Renal cortex interstitium (tissue), 11 donors: Measurements from ENCODE around the gene SDC1. TPM values are rescaled to one million over a fixed set of nuclear protein-coding genes. Genes with fewer than 3 reads are reported as not detected.
"Not testable (repeated sequence)": the region's sequence is repeated elsewhere in the genome, so short reads cannot be mapped to it uniquely, and the experiment has no call there.

Experiments used
- DNase-seq, 11 donors: peaks; one replicate each; pipeline ENCODE4 v3.0.0-alpha.2; 2013; ENCODE audit warnings: low read depth in 9 of 11, low spot score in 4 of 11; ENCODE audit errors: extremely low read depth in 1 of 11
- polyA plus RNA-seq, 3 donors: library from polyadenylated mRNA; unstranded; fragments of 120-200 nt; gene quantifications; one replicate each; pipeline ENCODE4 v1.2.1, GENCODE V29; 2013; ENCODE audit not compliant: insufficient read length in 3 of 3

SDC1 gene
- polyA plus RNA-seq, 3 donors, result 22.8 to 30.0 (median 24.6) TPM

GRCh38 chr2:20234597-20234996 lies 9.7 kb upstream of the SDC1 start:
- not testable (repeated sequence) for DNase-seq

DNA sequence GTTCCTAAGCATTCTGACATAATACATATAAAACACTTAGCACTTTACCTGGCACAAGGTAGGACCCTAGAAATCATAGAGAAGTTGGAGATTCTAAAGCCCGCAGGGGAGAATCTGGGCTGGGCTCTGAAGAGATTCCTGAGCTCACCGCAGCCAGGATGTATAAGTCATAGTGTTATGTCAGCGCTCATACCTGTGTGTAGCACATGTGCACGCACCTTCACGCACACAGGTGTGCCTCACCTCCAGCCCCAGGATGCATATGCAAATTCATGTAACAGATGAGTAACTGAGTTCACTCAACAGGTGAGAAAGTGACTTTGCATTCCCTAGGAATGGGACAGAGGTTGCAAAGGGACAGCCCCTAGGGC lies 7.9 kb upstream of the SDC1 start:
- no peak for DNase-seq

DNA sequence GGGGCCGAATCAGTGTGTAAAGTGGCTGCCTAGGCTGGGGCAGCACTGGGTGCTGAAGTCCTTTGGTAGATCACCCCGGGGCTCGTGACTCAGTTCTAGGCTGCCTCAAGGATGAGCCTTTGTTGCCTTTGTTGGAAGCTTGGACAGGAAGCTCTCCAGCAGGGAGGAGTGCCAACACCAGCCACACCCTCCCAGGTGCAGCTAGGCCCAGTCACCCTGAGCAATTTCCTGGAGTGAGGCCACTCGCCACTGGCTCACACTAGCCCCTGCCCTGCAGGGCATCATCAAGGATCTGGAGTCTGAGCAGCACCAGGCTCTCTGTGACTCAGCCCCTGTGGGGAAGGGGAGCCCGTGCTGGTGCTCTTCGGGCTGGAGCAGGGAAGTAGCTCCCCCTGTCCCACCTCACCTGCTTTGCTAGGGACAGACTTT lies 6.7 kb upstream of the SDC1 start:
- DNase-seq, result no peak

DNA sequence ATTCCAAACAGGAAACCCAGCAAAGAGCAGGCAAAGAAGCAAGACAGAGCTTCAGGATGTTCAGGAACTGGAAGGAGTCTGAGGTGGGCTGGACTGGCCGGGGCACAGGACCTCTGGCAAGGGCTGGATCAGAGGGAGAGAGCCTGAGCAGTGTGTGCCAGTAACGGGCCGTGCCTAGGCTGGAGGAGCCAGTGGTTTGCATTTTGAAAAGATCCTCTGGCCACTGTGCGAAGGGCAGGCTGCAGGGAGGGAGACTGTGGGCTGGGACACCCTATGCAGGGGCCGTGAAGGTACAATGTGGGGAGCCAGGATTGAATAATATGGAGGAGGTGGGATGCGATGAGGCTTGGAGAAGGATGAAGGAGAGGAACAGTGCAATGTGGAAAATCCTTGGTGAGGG lies 6.2 kb upstream of the SDC1 start:
- DNase-seq, result no peak

DNA sequence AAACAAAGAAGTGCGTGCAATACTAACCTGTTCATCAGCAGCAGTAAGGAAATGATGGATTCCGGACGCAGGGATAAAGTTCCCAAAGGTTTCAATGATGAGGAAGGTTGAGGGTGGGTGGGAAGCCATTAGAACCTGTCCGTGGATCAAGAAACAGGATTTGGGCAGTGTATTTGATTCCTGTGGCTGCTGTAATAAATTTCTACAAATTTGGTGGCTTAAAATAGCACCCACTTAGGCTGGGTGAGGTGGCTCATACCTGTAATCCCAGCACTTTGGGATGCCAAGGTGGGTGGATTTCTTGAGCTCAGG lies 5.1 kb upstream of the SDC1 start:
- DNase-seq, result no peak

DNA sequence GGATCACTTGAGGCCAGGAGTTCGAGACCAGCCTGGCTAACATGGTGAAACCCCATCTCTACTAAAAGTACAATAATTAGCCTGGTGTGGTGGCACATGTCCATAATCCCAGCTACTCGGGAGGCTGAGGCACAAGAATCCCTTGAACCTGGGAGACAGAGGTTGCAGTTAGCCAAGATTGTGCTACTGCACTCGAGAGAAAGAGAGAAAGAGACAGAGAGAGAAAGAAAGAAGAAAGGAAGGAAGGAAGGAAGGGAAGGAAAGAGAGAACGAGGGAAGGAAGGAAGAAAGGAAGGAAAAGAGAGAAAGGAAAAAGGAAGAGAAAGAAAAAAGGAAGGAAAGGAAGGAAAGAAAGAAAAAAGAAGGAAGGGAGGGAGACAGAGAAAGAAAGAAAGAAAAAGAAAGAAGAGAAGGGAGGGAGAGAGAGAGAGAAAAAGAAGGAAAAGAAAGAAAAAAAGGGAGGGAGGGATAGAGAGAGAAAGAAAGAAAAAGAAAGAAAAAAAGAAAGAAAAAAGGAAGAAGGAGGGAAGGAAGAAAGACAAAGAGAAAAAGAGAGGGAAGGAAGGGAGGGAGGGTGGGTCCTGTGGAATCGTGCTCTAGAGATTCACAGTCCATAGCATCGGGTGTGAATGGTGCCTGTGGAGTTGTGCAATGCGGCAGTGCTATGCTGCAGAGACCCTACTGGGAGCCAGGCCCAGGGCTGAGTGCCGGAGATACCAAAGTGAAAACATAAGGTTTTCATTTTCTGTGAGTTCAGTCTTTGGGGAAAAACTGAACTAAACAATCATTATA lies 4.6 kb upstream of the SDC1 start:
- DNase-seq, result no peak

DNA sequence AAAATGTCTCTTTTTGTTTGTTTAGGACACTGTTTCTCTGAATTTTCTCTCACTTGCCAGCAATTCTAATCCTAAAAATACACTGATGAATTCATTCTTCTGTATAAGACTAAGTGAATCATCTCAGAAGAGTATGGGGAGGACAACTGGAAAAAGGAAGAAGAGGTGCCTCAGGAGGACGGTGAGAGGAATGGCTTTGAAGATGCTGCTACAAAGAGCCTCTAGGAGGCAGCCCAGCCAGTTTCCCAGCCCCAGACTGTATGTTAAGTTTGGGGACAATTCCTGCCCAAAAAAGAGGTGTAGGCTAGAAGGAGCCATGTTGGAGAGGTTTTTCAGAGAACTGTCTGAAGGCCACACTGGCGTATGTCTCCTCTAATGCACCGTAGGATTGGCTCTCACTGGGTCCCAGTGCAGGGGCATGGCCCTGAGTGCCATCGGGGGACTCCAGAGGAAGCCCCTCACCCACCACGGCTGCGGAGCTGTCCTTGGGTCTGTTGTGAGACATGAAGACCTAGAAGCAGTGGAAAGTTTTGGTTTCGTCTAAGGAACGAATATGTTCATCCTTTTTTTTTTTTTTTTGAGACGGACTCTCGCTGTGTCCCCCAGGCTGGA lies 3.1 kb upstream of the SDC1 start:
- DNase-seq, result no peak

DNA sequence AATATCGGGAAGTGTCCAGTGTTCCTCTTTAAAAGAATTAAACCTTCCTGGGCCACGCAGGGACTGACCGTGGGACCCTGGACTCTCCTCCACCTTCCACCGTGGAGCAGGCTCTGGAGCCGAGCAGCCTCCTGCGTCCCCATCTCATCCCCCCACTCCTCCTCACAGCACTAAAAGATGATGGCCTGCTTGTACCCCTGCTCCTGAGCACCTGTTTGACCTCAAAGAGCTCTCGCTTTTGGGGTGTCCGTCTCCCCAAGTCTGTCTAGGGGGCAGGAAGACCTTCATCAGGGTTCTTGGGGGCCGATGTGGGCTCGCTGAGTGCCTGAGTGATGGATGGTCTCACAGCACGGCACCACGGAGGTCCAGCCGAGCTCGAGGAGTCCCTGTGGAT lies 1.2 kb upstream of the SDC1 start:
- no peak for DNase-seq

DNA sequence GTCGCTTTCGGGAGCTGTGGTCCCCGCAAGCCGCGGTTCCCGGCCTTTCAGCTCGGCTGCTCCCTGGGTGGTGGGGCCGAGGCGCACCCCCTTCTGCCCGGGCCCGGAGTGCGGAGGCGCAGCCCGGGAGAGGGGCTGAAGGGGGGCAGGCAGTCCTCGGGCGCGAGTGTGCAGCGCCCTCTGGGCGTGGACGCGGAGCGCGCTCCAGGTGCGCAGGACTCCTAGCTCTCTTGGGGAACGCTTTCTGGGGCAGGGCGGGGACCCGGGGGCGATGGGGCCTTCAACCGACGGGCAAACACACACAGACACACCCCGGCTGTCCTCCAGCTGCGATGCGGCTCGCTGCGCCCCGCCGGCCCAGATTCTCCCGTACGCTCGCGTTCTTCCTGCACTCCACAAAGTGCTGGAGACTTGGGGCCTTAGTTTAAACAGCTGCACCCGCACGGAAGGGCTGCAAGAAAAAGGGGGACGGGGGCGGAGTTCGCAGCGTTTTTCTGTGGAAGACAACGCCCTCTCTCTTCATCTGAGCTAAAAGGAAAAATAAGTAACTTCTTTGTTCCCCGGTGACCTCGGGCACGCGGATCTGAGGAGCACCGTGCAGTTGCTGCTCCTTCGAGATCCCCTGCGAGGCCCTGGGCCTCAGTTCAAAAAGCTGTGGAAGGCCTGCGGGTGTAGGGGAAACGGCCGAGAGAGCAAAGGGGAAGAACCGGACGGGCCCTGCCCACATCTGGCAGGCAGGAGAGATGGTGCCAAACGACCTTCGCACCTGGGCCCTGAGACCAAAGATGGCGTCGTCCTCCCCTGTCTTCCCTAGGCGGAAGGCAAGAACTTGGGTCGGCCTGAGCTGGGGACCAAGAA lies 593 bp upstream of the SDC1 start:
- peak in 10 of 11 donors; percentile 63 to 75 (median 72) for DNase-seq

DNA sequence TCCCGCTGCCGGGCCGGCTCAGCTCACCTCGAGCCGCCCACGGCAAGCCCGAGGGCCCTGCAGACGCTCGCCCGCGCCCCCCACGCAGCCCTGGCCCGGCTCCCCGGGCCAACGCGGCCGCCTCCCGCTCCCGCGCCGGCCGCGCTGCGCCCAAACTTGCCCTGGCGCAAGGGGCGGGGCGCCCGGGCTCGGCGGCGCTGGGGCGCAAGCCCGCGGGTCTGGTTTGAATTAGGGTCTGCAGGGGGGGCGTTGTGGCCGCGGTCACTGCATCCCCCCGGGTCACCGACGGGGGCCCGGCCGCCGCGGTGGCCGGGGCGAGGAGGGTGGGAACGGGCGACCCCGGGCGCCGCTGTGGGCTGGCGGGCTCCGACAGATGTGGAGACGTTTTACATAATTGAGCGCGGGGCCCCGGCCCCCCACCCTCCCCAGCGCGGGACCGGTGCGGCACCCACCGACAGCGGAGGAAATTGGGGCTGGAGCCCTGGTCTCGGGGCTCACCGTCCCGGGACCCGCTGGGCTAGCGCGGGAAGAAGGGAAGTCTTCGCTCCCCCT lies 690 bp downstream of the SDC1 start:
- no peak for DNase-seq

- DNase-seq, result peak in 6 of 11 donors; percentile 42 to 55 (median 48)
Measured at GRCh38 chr2:20223407-20224163, 1.3 kb downstream of the SDC1 start.

GRCh38 chr2:20222769-20223406 lies 2.0 kb downstream of the SDC1 start:
- no peak for DNase-seq

DNA sequence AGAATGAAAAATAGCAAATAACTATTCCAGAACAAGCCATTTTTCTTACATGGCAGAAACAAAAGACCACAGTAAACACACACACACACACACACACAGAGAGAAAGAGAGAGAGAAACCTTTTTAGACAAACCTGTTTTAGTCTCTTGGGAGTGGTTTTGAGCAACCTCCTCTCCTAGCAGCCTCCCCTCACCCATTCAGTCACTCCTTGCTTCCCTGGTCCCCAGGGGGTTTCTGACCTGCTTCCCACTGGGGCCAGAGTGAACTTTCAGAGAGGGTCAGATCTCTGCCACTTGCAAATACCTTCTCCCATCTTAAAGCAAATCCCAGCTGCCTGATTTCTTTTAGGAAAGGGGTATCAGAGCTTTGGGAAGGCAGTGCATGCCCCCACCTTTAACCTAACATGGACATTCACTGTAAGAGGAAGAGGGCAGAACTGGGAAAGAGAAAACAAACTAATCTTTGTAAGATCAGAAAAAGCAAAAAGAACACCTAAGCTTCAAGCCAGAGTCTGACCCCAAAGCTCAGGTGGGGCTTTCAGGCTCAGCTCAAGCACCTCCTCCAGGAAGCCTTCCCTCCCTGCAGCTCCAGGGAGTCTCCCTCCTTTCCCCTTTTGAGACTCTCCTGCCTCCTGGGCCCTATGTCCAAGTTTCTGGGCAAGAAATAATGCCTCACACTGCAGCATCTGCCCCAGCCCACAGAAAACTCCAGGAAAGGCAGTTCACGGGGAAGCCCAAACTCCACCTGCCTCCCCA lies 2.7 kb downstream of the SDC1 start:
- DNase-seq, result no peak

DNA sequence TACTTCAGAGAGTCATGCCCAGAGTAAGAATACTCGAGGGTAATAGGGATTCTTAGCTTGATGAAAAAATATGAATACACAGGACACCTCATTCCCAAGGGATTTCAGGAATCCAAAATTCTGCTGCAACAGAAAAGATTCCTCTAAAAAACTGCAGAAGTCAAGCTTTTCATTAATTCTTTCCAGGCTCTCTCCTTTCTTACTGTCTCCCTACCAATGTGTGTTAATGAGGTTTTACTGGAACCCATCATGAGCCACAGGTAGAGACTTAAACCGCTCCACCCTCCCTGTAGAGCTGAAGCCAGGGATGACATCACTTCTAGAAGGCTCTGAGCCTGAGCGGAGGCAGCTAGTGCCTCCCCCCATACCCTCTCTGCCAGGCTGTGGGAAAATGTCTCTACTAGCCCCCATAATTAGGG lies 3.4 kb downstream of the SDC1 start:
- no peak for DNase-seq

DNA sequence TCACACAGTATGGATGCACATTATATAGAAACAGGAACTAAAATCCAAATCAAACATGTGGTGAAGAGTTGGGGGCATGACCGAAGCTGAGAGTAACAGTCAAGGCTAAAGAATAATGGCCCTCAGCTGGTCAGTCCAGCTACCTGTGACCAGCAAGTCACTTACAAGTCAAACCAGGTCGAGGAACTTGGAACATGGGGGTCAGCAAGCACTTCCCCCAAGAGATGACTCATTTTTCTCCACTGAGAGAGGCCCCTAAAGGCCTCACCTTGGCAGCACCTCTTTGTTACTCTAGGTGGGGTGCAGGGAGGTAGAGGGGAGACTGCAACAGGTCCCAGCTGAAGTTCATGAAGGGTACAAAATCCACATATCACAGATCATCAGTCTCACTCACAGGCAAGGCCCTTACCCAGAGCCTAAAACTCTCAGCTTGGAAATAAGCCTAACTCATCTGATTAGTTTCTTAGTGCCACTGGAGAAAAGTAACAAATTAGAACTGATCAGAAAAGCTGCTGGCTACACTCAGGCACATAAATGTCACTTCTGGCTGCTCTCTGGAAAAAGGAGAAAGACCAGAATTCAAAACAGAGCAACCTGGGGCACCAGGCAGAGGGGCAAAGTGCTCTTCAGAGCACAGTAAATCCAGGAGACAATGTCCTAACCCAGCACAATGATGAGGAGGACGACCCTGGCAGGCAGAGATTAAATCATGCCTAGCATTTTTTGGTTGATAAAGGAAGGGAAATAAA lies 4.0 kb downstream of the SDC1 start:
- no peak for DNase-seq

DNA sequence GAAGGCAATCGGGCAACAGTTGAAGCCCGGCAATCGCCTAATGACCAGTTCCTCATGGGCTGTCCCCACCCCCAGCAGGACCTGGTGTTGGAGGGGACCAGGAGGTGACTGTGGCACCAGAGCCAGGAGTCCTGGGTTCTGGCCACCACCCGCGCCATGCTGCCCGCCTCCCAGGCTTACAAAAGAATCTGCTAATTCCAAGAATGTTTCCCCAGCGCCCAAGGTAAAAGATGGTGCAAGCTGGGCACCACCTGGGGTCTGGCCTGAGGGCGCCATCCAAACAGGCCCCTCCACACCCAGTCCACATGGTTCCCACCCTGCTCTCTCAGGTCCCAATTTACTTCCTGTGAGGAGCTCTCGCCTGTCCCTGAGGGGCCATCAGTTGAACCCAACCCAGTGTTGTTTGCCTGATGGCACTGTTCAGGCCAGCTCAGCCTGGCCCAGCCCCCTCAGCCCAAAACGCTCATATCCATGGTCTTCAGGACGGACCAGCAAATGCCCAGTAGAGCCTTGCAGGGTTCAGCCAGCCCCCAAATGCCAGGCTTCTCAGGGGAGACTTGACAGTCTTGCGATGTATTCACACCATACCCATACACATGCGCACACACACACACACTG lies 5.1 kb downstream of the SDC1 start:
- DNase-seq, result no peak
